CD4-positive, alpha-beta T cell treated with Interleukin-2 at 100 ng/mL for 4 hours (primary cell): Measurements from ENCODE around the gene EVL.
A peak's percentile ranks its signal among the peaks of the same experiment; 100 is the strongest.
"Not testable (repeated sequence)": the region's sequence is repeated elsewhere in the genome, so short reads cannot be mapped to it uniquely, and the experiment has no call there.

ENCODE experiments used
- DNase-seq: peaks from one replicate; pipeline ENCODE4 v3.0.0-alpha.2; 2020; ENCODE audit warnings: low spot score

The EVL gene

GRCh38 chr14:100038065-100038464, 27.2 kb upstream of the EVL start:
- DNase-seq = no peak

DNA sequence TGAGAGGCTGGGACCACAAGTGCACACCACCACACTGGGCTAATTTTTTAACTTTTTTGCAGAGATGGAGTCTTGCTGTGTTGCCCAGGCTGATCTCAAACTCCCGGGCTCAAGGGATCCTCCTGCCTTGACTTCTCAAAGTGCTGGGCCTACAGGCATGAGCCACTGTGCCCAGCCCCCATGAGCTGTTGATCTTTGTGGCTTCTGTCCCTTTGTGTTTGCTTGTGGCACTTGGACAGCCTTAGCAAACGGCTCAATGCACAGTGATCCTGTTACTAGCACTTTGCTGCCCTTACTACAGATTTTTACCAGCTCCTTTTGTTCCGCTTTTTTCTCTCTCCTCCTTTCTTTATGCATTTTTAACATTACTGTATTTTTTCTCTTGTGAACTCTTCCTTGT, 25.3 kb upstream of the EVL start:
- no peak for DNase-seq

DNA sequence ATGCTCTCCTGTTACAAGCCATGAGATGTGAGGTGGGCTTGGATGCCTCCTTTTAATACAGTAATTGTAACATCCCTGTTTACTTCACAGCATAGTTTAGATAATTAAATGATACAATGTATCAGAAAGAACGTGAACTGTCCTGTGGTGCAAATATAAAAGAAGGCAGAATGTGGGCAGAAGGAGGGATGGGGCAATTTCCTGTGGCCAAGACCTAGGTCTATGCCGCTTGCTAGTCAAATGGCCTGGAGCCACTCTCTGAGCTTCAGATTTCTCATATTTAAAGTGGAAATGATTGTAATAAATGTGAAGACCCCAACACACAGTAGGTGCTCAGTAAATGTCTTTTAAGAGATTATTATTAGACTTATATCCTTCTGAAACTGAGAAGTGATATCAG, 24.0 kb upstream of the EVL start:
- no peak for DNase-seq

DNA sequence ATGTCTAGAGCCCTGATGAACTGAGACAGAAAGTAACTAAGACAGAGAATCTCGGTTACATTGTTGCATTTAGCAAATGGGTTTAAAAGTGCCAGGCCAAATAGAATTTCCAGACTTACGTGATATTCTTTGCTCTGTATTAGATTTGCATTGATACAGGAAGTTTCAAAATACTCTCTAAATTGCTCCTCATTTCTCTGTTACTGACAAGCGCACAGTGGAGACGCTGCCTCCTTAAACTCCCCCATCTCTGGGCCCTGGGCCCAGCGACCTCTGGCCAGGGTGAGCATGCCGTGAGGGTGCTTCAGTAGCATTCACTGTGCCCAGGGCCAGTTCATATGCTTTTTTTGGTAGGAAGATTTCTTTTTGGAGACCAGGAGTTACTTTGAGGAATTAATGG, 22.9 kb upstream of the EVL start:
- no peak for DNase-seq

DNA sequence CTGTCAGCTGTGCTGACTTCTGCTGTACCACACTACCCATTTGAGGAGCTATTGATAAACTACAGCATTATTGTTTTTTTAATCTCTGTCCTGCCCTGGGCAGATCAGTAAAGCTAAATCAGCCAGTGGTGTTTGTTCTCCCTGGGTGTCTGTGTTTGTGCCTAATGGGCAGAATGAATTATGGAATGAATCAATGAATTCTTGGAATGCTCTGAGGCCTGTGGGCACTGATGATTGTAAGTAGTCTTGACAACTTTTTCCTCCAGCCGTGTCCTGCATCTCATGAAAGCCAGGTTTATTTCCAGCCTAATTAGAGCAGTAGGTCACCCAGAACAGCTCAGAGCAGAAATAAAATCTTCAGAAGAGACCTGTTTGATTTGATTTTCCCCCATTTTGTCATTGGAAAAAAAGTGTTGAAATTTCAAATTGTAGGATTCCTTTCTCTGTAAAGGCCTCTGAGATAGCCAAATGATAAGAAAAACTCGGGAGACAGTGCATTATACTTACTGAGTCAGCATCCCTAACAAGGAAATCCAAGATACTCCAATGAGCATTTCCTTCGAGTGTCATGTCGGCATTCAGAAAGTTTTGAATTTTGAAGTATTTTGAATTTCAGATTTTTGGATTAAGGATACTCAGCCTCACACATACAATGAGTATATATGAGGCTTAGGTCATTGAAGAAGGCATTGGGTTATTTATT, 19.4 kb upstream of the EVL start:
- DNase-seq = no peak

- no peak for DNase-seq
Measured at GRCh38 chr14:100047600-100047999, 17.6 kb upstream of the EVL start.

GRCh38 chr14:100048786-100049185, 16.4 kb upstream of the EVL start:
- no peak for DNase-seq

- DNase-seq = no peak
Measured at GRCh38 chr14:100049220-100049619, 16.0 kb upstream of the EVL start.

DNA sequence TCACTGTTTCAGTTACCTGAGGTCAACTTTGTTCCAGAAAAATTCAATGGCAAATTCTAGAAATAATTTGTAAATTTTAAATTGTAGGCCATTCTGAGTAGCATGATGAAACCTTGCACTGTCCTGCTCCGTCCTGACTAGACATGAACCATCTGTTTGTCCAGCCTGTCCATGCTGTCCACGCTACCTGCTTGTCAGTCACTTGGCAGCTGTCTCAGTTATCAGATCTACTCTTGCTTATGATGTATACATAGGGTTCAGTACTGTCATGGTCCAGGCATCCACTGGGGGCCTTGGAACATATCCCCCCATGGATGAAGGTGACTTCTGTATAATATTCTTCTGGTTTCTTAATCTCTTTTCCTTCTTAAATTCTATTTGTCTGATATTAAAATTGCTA, 14.1 kb upstream of the EVL start:
- DNase-seq = no peak

DNA sequence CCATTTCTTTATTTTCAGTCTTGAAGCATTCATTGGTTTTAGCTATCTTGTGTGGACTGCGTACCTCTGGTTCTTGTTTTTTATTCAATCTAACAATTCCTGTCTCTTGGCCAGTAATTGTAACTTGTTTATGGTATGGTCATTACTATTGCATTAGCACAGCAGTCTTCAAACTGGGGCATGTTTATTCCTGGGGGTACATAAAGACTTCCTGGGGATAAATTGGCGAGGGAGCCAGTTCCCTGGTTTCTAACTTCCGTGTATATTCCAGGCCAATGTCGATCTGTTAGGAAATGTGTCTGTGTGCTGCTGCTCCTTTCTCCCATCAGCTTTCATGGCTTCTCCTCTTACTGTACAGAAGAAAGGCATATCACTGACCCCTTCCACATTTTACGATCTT, 13.7 kb upstream of the EVL start:
- DNase-seq = no peak

GRCh38 chr14:100052819-100053218, 12.4 kb upstream of the EVL start:
- DNase-seq = no peak

DNA sequence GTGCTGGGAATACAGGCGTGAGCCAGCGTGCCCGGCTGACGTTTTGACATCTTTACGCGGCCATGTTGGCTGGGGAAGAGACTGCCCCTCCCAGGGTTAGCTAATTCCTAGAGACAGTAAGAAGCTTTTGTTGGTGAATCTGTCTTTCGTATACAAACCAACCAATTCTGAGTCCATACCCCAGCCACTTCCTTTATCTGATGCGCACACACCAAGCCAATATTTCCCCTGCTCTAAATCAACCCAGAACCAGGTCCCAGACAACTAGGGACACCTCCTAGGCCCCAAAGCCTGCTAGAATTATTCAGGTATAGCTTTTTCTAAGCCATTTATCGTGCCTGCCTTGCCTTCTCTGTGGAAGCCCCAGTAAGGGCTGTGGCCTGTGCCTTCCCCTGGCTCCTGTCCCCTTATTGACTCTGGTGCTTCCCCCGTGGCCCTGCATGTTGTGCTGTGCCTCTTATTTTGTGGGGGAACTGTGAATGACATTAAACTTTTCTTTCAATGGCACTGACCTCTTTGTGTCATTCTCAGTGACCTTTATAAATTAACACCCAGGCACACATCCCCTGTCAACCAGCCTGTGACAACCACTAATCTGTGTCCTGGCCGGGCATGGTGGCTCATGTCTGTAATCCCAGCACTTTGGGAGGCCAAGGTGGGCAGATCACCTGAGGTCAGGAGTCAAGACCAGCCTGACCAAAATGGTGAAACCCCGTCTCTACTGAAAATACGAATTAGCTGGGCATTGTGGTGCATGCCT, 10.7 kb upstream of the EVL start:
- DNase-seq = no peak

DNA sequence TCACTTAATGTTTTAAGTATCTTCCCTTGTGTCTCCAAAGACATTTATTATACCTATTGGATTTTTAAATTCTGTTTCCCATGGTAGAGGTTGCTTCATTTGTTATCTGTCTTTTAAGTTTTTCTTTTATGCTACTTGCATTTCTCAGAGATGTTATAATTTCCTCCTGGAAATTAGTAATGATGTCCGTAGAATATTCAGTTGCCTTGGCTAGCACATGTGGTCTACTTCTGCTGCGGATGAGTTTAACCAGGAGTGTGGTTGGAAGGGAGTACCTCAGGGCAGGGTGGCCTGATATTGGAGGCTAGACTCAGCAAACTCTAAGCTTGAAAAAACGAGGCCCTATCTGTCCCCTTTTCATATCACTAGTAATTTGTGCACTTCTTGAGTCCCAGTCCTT, 8.8 kb upstream of the EVL start:
- DNase-seq = no peak

DNA sequence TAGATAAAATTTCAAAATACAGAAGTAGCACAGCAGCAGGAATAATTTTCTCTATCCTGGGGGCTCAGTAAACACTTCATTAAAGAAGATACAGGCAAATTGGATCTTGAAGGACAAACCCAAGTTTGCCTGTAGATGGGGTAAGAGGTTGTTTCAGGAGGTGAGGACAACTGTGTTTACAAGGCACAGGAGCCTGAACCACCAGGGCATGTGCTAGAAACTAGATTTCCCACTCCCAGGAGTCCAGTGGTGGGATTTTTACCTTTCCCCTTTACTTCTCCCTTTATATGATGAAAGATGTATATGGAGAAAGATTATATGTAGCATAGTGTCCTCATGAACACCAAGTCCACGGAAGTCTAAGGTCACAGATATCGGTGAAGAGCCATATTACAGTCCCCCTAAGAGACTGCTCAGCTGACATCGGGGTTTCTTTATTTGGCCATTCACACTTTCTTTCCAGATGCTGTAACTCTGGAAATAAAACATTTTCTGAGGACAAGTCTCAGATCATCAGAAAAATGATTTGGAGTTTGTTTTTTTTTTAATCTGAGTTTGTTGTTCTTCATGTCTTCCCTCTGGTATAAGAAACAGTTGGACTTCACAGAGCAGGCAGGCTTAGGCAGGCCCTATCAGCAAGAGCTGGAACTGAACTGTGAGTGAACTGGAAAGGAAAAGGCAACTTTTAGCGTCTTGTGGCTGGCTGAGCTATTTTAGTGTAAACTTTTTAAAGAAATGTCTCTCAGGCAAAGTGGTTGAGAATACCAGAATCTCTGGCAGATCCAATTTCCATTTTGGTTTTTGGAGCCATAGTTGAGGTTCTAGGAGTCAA, 8.0 kb upstream of the EVL start:
- peak; percentile 73 for DNase-seq

DNA sequence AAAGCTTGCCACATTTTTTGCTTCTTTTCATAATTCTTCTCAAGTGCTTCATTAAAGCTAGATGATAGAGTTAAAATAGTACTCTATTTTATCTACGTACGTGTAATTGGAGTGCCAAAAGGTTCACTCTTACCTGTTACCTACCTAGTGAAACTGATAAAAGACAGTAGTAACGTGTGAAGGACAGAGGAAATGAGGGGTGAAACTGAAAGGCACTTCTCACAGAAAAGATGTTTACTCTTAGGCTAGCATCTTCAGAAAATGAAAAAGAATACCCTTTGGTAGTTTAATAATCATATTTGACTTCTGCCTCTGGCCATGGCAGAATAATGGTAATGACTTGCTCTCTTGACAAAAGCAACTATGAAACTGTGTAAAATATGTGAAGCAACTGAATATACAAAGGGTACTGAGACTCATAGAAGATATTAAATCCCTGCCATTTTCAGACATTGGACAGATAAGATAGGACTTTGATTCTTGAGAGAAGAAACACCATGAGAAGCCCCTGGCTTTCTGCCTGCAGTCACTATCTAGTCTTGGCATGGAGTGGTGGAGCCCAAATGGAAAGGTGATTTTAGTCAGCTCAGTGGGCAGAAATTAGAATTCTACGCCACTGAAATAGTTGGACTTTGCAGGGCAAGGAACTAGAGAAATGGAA, 6.3 kb upstream of the EVL start:
- DNase-seq = no peak

DNA sequence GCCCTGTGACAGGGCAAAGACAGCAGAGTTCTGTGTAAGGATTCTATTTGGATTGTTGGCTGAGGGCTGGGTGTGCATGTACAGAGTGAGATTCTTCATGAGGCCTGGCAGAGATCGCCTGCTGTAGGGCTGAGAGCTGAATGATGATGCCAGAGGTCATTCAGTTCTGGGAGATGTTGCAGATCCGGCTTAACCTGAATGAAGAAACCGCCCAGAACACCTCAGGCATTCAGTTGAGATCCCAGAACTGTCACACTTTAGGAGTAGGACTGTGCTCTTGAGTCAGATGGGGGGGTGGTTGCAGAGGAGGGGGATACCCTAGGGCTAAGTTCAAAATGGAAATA, 5.8 kb upstream of the EVL start:
- DNase-seq = no peak

DNA sequence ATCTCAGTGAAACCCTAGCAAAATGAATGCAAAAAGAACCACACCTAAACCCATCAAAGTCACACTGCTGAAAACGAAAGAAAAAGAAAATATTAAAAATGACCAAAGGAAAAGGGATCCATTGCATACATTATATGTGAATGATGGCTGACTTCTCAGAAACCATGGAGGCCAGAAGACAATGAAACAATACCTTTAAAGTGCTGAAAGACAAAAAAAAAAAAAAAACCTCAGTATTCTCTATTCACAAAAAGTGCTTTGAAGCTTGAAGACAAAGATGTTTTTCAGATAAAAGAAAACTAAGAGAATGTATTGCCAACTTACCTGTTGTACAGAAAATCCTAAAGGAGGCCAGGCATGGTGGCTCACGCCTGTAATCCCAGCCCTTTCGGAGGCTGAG, 4.5 kb upstream of the EVL start:
- DNase-seq = no peak

DNA sequence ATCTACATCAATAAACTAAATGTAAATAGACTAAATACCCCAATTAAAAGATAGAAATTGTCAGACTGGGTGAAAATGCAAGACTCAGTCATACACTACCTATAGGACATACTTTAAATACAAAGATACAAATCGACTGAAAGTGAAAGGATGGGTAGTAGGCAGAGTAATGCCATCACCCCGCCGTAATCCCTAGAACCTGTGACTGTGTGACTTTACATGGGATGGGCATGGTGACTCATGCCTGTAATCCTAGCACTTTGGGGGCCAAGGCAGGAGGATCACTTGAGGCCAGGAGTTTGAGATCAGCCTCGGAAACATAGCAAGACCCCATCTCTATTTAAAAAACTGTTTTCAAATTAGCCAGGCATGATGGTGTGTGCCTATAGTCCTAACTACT, 2.6 kb upstream of the EVL start:
- peak; percentile 61 for DNase-seq

GRCh38 chr14:100063314-100063941, 1.8 kb upstream of the EVL start:
- DNase-seq = peak; percentile 55

DNA sequence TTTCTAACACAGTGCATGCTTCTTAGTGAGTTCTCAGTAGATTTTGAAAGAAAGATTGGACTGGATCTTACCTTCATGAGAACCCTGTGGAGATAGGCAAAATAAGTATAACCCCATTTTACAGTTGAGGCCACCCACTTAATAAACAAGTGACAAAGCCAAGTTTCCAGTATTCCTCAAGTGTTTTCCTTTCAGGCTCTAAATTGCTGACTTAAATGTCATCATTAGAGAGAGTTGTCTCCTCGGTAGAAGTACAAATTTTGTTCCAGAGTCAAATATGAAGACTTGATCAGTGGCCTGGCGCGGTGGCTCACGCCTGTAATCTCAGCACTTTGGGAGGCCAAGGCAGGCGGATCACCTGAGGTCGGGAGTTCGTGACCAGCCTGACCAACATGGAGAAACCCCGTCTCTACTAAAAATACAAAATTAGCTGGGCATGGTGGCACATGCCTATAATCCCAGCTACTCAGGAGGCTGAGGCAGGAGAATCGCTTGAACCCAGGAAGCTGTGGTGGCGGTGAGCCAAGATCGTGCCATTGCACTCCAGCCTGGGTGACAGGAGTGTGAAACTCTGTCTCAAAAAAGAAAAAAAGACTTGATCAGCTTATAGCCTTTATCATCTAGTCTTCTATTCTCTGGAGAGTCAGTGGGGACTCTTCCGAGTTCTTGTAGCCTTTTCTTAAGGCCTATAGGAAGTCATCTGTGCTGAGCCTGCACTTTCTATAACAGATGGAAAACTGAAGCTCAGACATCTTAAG, 708 bp upstream of the EVL start:
- DNase-seq = not testable (repeated sequence)

DNA sequence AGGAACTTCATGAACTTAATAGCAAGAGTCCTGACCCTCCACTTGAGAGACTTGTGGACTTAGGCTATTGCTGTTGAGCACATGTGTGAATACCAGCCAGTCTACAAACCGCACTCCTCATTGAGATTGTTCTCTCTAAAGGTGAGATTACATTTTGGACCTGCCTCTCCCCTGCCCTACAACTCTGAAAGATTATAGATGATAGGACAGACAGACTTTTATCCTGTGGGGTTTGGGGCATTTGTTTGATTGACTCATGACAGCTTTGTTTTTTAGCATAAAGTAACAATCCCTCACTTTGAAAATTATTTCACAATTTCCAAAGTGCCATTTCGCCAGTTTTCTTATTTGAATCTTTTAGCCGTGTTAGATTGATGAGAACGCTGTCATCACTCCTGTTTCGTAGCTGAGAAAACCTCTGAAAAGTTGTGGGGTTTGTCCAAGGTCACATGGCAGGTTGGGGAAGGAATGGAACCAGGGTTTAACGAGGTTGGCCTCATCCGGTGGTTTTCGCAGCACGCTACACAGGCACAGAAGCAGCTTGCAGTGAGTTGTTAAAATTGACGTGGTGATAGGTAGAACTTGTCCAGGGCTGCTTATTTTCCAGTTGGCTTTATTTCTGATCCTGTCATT, 836 bp downstream of the EVL start:
- DNase-seq = peak; percentile 89
